ENCODE measurements around the gene CELF5.

DNA sequence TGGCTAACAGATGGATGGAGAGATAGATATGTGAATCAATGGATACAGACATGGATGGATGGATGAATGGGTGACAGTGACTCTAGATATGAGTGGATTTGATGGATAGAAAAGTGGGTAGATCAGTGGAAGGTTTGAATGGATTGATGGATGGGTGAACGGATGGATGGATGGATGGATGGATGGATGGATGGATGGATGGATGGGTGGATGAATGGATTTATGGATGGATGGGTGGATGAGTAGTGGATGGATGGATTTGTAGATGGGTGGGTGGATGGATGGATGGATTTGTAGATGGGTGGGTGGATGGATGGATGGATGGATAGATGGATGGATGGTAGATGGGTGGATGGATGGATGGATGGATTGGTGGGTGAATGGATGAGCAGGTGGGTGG, 6.8 kb downstream of the CELF5 start:
- TF ChIP-seq CTCF (conservative IDR thresholded peaks at IDR 0.05) (no peak), EZH2 (IDR thresholded peaks at IDR 0.05; ENCODE audit: low read depth) (no peak)

Data from PC-9 (cell line).